Lower leg skin (tissue), 4 donors: Measurements from ENCODE around the gene IQCK. TPM values are rescaled to one million over a fixed set of nuclear protein-coding genes. Genes with fewer than 3 reads are reported as not detected.

ENCODE experiments used
- DNase-seq, 2 donors: peaks; one replicate each; pipeline ENCODE4 v3.0.0-alpha.2; 2019; ENCODE audit warnings: low spot score in 2 of 2
- H3K4me3 ChIP-seq: fragments of 200-600 bp; sonication (generic); 2 replicates; pipeline ENCODE4 v1.5.1; 2017; ENCODE audit warnings: mild to moderate bottlenecking, low read depth; ENCODE audit not compliant: poor library complexity, severe bottlenecking
- POLR2A ChIP-seq, 2 donors: fragments of 450-650 bp; IDR thresholded peaks; one replicate each; pipeline ENCODE4 v1.6.1; 2016 to 2017; ENCODE audit warnings: antibody characterized with exemption in 2 of 2, mild to moderate bottlenecking in 1 of 2, moderate library complexity in 1 of 2
- whole genome bisulfite sequencing, 2 donors: methylation state at CpG; one replicate each; pipeline ENCODE4 v1.1.5; 2018; 5-methylcytosine and 5-hydroxymethylcytosine counted together
- intact Hi-C: fragments of 100-400 bp; cut with DNase I; formaldehyde crosslinking; loops from one replicate; pipeline ENCODE4 v1.15.0; 2023; ENCODE audit warnings: low total_unique reads
- total RNA-seq, 4 donors: library from RNA; depleted of rRNA; stranded (reverse); fragments of >200 nt; gene quantifications; one replicate each; pipeline ENCODE4 v1.1.0, GENCODE V29; 2016
- TF ChIP-seq, protein P1 (sequence below), 3 donors: fragments of 450-650 bp; IDR thresholded peaks; one replicate each; pipeline ENCODE4 v1.5.1; 2016; ENCODE audit warnings: antibody characterized with exemption in 3 of 3, mild to moderate bottlenecking in 3 of 3, moderate library complexity in 2 of 3

The IQCK gene
- total RNA-seq, 4 donors from 2014 or later: 6.9 to 20.7 (median 10.9) TPM

DNA sequence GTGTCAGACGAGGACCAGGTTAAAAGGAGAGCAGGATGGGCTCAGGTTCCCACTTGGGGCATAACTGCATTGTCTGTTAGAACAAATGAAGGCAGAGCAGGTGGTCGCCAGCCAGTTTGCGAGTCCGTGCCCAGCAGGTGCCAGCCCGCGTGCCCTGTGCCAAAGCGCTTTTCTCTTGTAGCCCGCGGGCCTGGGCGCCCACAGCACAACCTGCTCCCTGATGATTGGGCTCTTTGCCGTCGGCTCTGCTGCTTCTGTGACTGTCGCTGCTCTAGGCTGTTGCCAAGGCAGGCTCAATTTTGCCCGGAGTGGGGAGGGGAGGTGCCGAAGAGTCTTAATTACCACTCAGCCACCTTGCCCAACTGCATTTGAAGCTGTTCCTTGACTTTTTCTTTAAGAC lies 21.1 kb upstream of the IQCK start:
- no peak for DNase-seq
- TF ChIP-seq POLR2A (IDR thresholded peaks at IDR 0.05): no peak
- TF ChIP-seq, protein P1, sequence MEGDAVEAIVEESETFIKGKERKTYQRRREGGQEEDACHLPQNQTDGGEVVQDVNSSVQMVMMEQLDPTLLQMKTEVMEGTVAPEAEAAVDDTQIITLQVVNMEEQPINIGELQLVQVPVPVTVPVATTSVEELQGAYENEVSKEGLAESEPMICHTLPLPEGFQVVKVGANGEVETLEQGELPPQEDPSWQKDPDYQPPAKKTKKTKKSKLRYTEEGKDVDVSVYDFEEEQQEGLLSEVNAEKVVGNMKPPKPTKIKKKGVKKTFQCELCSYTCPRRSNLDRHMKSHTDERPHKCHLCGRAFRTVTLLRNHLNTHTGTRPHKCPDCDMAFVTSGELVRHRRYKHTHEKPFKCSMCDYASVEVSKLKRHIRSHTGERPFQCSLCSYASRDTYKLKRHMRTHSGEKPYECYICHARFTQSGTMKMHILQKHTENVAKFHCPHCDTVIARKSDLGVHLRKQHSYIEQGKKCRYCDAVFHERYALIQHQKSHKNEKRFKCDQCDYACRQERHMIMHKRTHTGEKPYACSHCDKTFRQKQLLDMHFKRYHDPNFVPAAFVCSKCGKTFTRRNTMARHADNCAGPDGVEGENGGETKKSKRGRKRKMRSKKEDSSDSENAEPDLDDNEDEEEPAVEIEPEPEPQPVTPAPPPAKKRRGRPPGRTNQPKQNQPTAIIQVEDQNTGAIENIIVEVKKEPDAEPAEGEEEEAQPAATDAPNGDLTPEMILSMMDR (IDR thresholded peaks at IDR 0.05): no peak
- WGBS, 2 donors: 40 to 55% methylated on average over 15 of the region's 15 CpGs
- intact Hi-C loops: no loop called here
- no peak overlapping the region for H3K4me3 ChIP-seq

DNA sequence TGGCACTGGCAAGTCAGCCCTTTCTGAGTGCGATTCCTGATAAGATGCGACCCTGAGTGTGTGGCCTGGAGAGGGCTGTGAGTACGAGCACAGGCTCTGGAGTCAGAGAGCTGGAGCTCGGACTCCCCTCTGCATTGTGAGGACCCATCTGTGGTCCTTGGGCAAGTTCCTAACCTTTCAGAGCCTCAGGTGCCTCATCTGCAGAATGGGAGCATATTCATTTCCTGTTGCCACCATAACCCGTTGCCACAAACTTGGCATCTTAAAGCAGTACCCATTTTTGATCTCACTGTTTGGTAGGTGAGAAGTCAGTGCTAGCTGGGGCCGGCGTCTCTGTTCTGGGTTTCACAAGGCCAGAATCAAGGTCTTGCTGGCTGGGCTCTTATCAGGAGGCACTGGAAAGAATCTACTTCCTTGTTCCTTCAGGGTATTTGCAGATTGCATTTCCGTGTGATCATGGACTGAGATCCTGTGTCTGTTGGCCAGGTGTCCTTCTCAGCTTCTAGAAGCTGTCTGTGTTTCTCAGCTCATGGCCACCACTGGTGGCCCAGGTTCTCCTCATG lies 20.2 kb upstream of the IQCK start:
- intact Hi-C loops: no loop called here
- WGBS, 2 donors: 77 to 86% methylated on average over 8 of the region's 8 CpGs
- DNase-seq: no peak
- no peak for TF ChIP-seq POLR2A (IDR thresholded peaks at IDR 0.05)
- TF ChIP-seq, protein P1 (IDR thresholded peaks at IDR 0.05): no peak
- no peak overlapping the region for H3K4me3 ChIP-seq

DNA sequence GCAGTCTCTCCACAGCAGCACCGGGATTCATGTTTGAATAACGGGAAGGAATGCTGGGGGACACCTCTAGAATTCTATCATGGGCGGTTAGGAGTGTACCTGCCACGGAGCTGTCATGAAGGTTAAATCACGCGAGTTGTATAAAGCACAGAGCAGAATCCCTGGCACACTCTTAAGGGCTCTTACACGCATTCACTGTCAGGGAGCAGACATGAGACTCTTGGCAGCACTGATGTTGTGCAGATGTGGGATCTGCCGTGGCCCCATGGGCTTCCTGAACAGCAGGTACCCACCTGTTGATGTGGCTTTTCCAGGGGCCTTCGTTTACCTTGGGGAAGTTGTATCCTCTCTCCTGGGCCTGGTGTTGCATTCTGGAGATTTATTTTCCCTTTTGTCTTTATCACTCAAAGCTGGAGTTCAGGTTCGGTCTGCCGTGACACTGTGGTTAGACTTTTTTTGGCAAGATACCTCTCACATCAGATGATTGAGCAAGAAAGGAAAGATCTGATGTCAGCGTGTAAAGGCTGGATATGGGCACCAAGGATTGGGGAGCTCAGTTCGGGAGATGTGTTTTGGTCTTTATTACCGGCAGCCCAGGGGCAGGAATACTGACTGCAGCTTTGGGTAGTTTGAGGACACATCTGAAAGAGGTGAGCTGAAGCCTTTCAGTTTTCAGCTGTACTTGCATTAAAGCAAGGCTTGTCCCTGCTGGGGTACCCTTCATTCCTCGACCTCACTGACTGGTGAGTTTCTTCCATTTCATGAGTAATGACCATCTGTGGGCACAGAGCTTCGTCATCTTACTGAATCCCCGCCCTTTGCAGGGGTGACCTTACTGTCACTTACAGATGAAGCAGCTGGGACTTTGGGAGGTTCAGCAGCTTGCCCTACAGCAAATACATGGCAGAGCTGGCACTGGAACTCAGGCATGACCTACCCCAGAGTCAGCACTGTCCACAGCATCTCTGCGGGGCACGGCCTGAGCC lies 19.3 kb upstream of the IQCK start:
- H3K4me3 ChIP-seq: no peak overlapping the region
- 70 to 76% methylated on average over 18 to 19 of the region's 19 CpGs for WGBS, 2 donors
- intact Hi-C loops: no loop called here
- TF ChIP-seq, protein P1 (IDR thresholded peaks at IDR 0.05): no peak
- TF ChIP-seq POLR2A (IDR thresholded peaks at IDR 0.05): no peak
- no peak for DNase-seq

DNA sequence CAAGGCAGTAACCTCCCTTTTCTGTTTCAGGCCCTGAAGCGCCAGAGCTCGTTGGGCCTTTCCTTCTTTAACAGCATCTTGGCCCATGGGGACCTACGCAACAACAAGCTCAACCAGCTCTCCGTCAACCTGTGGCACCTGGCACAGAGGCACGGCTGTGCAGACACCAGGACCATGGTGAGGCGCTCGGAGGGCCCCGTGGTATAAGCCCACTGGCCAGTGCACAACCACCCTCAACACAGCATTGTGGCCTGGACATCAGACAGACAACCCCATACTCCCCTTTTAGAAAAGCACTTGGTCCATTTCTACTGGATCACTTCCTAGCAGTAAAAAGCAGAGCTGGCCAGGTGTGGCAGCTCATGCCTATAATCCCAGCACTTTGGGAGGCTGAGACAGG lies 18.6 kb upstream of the IQCK start:
- TF ChIP-seq POLR2A (IDR thresholded peaks at IDR 0.05): no peak
- TF ChIP-seq, protein P1 (IDR thresholded peaks at IDR 0.05): no peak
- intact Hi-C loops: no loop called here
- no peak overlapping the region for H3K4me3 ChIP-seq
- DNase-seq: no peak
- WGBS, 2 donors: 92 to 100% methylated on average over 5 to 8 of the region's 8 CpGs

DNA sequence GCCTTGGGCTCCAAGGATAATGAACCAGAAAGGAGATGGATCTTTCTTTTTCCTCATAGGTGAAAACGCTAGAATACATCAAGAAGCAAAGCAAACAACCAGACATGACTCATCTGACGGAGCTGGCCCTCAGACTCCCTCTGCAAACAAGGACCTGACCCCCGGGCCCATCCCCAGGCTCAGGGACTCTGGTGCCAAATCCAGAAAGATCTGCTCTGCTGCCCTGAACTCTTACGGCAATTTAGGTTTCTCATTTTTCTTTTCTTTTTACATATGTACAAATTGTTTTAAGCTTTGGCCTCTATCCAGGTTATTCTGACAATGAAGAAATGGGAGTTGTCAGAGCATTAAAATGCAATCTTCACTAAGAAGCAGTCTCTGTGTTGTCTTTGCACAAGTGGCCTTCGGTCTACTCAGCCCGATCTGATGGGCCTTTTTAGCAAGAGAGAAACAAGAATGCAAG lies 17.7 kb upstream of the IQCK start:
- no peak for DNase-seq
- no peak overlapping the region for H3K4me3 ChIP-seq
- intact Hi-C loops: no loop called here
- WGBS, 2 donors: 46 to 48% methylated on average over 6 of the region's 6 CpGs
- TF ChIP-seq POLR2A (IDR thresholded peaks at IDR 0.05): no peak
- TF ChIP-seq, protein P1 (IDR thresholded peaks at IDR 0.05): no peak
